Right lobe of liver (tissue), 6 donors: Measurements from ENCODE around the gene CATSPERD. TPM values are rescaled to one million over a fixed set of nuclear protein-coding genes. Genes with fewer than 3 reads are reported as not detected.
A peak's percentile ranks its signal among the peaks of the same experiment; 100 is the strongest.

Source experiments
- ATAC-seq, 4 donors: fragments of 200-7000 bp; cut with Tn5 transposase; one replicate each; pipeline ENCODE4 v1.9.1; 2020; ENCODE audit warnings: mild to moderate bottlenecking in 4 of 4, moderate library complexity in 4 of 4
- DNase-seq, 3 donors: peaks; one replicate each; pipeline ENCODE4 v3.0.0-alpha.2; 2020
- H3K27ac ChIP-seq, 3 donors: fragments of 200-600 bp; one replicate each; pipeline ENCODE4 v1.8.0; 2022
- H3K27me3 ChIP-seq, 2 donors: fragments of 200-600 bp; one replicate each; pipeline ENCODE4 v1.8.0; 2022
- H3K36me3 ChIP-seq, 4 donors: fragments of 200-600 bp; sonication (generic) in 1 of 4; one replicate each; pipeline versions ENCODE4 v1.5.1 to v1.8.0; 2017 to 2022; ENCODE audit warnings: control low read depth in 1 of 4
- H3K4me1 ChIP-seq, 4 donors: fragments of 200-600 bp; sonication (generic) in 1 of 4; one replicate each; pipeline versions ENCODE4 v1.5.1 to v1.8.0; 2017 to 2022; ENCODE audit warnings: control low read depth in 1 of 4
- H3K4me3 ChIP-seq, 3 donors: fragments of 200-600 bp; one replicate each; pipeline ENCODE4 v1.8.0; 2022
- H3K9me3 ChIP-seq, 4 donors: fragments of 200-600 bp; sonication (generic) in 1 of 4; one replicate each; pipeline versions ENCODE4 v1.5.1 to v1.8.0; 2017 to 2022; ENCODE audit warnings: control low read depth in 1 of 4
- CTCF ChIP-seq, 4 donors: fragments of 200-600 bp in 3 of 4; fragments of 450-650 bp in 1 of 4; IDR thresholded peaks; one replicate each; pipeline versions ENCODE4 v1.5.1 to v1.8.0; 2016 to 2022; ENCODE audit warnings: antibody characterized with exemption in 4 of 4, mild to moderate bottlenecking in 2 of 4
- POLR2A ChIP-seq: fragments of 450-650 bp; IDR thresholded peaks from one replicate; pipeline ENCODE4 v1.6.1; 2017; ENCODE audit warnings: antibody characterized with exemption, mild to moderate bottlenecking
- WGBS: methylation state at CpG from one replicate; pipeline ENCODE4 v1.1.6; 2018; ENCODE audit warnings: low coverage, low lambda C conversion rate; ENCODE audit not compliant: insufficient coverage; ENCODE audit errors: missing lambda C conversion rate; 5-methylcytosine and 5-hydroxymethylcytosine counted together
- intact Hi-C, 2 donors: fragments of 100-400 bp; cut with DNase I; formaldehyde crosslinking; loops; one replicate each; pipeline versions ENCODE4 v1.11.2 to v1.14.1; 2022
- total RNA-seq, 6 experiments: library from RNA; depleted of rRNA in 2 of 6; stranded (reverse); fragments of >200 nt in 2 of 6; fragmentation: NEBNext Ultra II Directional in 3 of 6; extraction: Animal tissue kit (Norgen Biotek cat#: 25700) in 3 of 6; gene quantifications; one replicate each; pipeline versions ENCODE4 v1.1.0 to v1.2.4, GENCODE V29; 2016 to 2023
- donor health status: DM: no; HTN: yes; CAD: no.
- donor health status: DM: no; HTN: no; CAD: no.
- donor health status: DM: no; HTN: no; CAD: no.
- donor health status: DM: no; HTN: yes; CAD: no.
- donor health status: DM: no; HTN: yes; CAD: no.

Gene CATSPERD
- total RNA-seq, 6 experiments from 2014 or later = not detected

GRCh38 chr19:5805462-5806132, 85.2 kb downstream of the CATSPERD start:
- no peaks in the 10 kb centered on the region for H3K9me3 ChIP-seq
- H3K27ac ChIP-seq = no peak overlapping the region
- WGBS = 2% methylated on average over 5 of the region's 46 CpGs
- no peaks in the 10 kb centered on the region for H3K27me3 ChIP-seq
- H3K4me3 ChIP-seq = peak overlapping the region; percentile 35 to 49 (median 48)
- intact Hi-C loops = loop anchor here (5.0 to 10.0 kb wide), 2 partner anchors 87 to 159 kb away; no protein-coding TSS in a partner anchor
- H3K36me3 ChIP-seq = no peaks in the 10 kb centered on the region
- H3K4me1 ChIP-seq = peaks cover 0 to 33% (median 9%) of the 10 kb centered on the region in 4 donors
- TF ChIP-seq POLR2A (no peak), CTCF (IDR thresholded peaks at IDR 0.05) (peak; percentile 82 to 90 (median 85))
- ATAC-seq = peak; percentile 46 to 61 (median 56)
- peak; percentile 80 to 83 (median 82) for DNase-seq

- DNase-seq (no peak), ATAC-seq (no peak)
- Histone ChIP-seq H3K4me3 (peak overlapping the region in 2 of 3 donors; percentile 48 to 49), H3K9me3 (no peaks in the 10 kb centered on the region), H3K27me3 (no peaks in the 10 kb centered on the region), H3K36me3 (no peaks in the 10 kb centered on the region), H3K27ac (no peak overlapping the region), H3K4me1 (peaks cover 0 to 28% (median 7%) of the 10 kb centered on the region in 4 donors)
- TF ChIP-seq POLR2A = no peak
- TF ChIP-seq CTCF (IDR thresholded peaks at IDR 0.05) = no peak
- intact Hi-C loops = loop anchor here (5.0 to 10.0 kb wide), 2 partner anchors 86 to 159 kb away; no protein-coding TSS in a partner anchor
- 22% methylated on average over 3 of the region's 6 CpGs for WGBS
Observed at GRCh38 chr19:5806133-5806489, 85.7 kb downstream of the CATSPERD start.

- TF ChIP-seq CTCF (IDR thresholded peaks at IDR 0.05) (no peak), POLR2A (no peak)
- Histone ChIP-seq H3K27me3 (no peaks in the 10 kb centered on the region), H3K36me3 (no peaks in the 10 kb centered on the region), H3K4me3 (no peak overlapping the region), H3K4me1 (peaks cover 0 to 20% (median 5%) of the 10 kb centered on the region in 4 donors), H3K9me3 (no peaks in the 10 kb centered on the region), H3K27ac (no peak overlapping the region)
- no peak for ATAC-seq
- no peak for DNase-seq
- intact Hi-C loops = loop anchor here (5.0 to 10.0 kb wide), 2 partner anchors 85 to 158 kb away; no protein-coding TSS in a partner anchor
- WGBS = 93% methylated on average over 5 of the region's 5 CpGs
Observed at GRCh38 chr19:5806905-5807304, 86.5 kb downstream of the CATSPERD start.

- peaks cover 0 to 18% (median 5%) of the 10 kb centered on the region in 4 donors for H3K4me1 ChIP-seq
- no peak for DNase-seq
- H3K36me3 ChIP-seq = no peaks in the 10 kb centered on the region
- WGBS = 83% methylated on average over 3 of the region's 21 CpGs
- intact Hi-C loops = loop anchor here (5.0 to 10.0 kb wide), 2 partner anchors 84 to 157 kb away; no protein-coding TSS in a partner anchor
- no peaks in the 10 kb centered on the region for H3K27me3 ChIP-seq
- TF ChIP-seq POLR2A (no peak), CTCF (IDR thresholded peaks at IDR 0.05) (no peak)
- ATAC-seq = no peak
- no peak overlapping the region for H3K4me3 ChIP-seq
- H3K9me3 ChIP-seq = no peaks in the 10 kb centered on the region
- no peak overlapping the region for H3K27ac ChIP-seq
Observed at GRCh38 chr19:5808120-5808816, 87.8 kb downstream of the CATSPERD start.
